Sigmoid colon (tissue), 4 donors: ENCODE measurements around the gene PUS1.

ENCODE experiments used
- CTCF ChIP-seq, 4 experiments: fragments of 450-650 bp in 3 of 4; fragments of 200-600 bp in 1 of 4; IDR thresholded peaks; one replicate each; pipeline ENCODE4 v1.5.1; 2016 to 2019; ENCODE audit warnings: antibody characterized with exemption in 4 of 4, mild to moderate bottlenecking in 3 of 4, moderate library complexity in 2 of 4
- POLR2A ChIP-seq, 2 donors: fragments of 450-650 bp; IDR thresholded peaks; one replicate each; pipeline ENCODE4 v1.6.1; 2016; ENCODE audit warnings: antibody characterized with exemption in 2 of 2, mild to moderate bottlenecking in 2 of 2, moderate library complexity in 2 of 2
- POLR2AphosphoS5 ChIP-seq, 4 donors: sonication (generic); formaldehyde crosslinking; IDR thresholded peaks; one replicate each; pipeline ENCODE4 v1.6.1; 2017; ENCODE audit warnings: antibody characterized with exemption in 4 of 4

GRCh38 chr12:131904346-131904745, 24.7 kb upstream of the PUS1 start:
- TF ChIP-seq CTCF (IDR thresholded peaks at IDR 0.05) (no peak), POLR2AphosphoS5 (IDR thresholded peaks at IDR 0.05) (no peak), POLR2A (IDR thresholded peaks at IDR 0.05) (no peak)
